Measurements from ENCODE around the gene SEC61A2.

DNA sequence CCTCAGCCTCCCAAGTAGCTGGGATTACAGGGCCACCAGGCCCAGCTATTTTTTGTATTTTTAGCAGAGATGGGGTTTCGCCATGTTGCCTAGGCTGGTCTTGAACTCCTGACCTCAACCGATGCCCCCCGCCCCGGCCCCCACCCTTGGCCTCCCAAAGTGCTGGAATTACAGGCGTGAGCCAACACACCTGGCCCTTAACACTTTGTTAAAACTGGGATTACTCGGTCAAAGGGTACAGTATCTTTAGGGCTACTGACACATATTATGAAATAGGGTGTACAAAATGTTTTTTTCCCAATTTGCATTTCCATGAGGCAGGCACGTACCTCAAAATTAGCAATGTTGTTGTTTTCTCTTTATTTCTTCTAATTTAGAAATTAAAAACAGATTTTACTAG is 54.7 kb downstream of the SEC61A2 start:
- TF ChIP-seq POLR2A (IDR thresholded peaks at IDR 0.05) = no peak
- TF ChIP-seq, protein P1, sequence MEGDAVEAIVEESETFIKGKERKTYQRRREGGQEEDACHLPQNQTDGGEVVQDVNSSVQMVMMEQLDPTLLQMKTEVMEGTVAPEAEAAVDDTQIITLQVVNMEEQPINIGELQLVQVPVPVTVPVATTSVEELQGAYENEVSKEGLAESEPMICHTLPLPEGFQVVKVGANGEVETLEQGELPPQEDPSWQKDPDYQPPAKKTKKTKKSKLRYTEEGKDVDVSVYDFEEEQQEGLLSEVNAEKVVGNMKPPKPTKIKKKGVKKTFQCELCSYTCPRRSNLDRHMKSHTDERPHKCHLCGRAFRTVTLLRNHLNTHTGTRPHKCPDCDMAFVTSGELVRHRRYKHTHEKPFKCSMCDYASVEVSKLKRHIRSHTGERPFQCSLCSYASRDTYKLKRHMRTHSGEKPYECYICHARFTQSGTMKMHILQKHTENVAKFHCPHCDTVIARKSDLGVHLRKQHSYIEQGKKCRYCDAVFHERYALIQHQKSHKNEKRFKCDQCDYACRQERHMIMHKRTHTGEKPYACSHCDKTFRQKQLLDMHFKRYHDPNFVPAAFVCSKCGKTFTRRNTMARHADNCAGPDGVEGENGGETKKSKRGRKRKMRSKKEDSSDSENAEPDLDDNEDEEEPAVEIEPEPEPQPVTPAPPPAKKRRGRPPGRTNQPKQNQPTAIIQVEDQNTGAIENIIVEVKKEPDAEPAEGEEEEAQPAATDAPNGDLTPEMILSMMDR (IDR thresholded peaks at IDR 0.05) = no peak
